ENCODE measurements around the gene SAMM50.

DNA sequence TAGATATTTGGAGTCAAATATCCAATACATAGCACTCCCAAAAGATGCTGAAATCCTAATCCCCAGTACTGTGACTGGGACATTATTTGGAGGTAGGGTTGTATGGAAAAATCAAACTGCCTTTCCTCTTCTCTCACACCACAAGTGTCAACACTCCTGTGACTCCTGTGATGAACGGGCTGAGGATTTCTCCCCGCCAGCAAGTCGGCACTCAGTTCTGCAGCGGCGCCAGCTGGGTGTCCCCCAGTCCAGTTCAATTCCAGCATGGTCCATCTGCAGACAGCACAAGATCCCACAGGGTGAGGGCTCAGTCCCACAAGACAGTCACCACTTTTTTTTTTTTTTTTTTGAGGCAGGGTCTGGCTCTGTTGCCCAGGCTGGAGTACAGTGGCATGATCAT, 64.6 kb downstream of the SAMM50 start:
- TF ChIP-seq CTCF (IDR thresholded peaks at IDR 0.05; ENCODE audit: insufficient read depth, low read length, poor library complexity, severe bottlenecking) (no peak), EZH2phosphoT487 (conservative IDR thresholded peaks at IDR 0.05; ENCODE audit: low read length) (no peak)

Data from SU-DHL-6 (cell line).